Aorta (tissue), 5 donors: ENCODE measurements around the gene PIK3R6. TPM values are rescaled to one million over a fixed set of nuclear protein-coding genes. Genes with fewer than 3 reads are reported as not detected.
"Not testable (repeated sequence)": the region's sequence is repeated elsewhere in the genome, so short reads cannot be mapped to it uniquely, and the experiment has no call there.

ENCODE experiments used
- ATAC-seq: fragments of 200-7000 bp; cut with Tn5 transposase; one replicate; pipeline ENCODE4 v1.9.1; 2022; ENCODE audit warnings: moderate library complexity; ENCODE audit not compliant: low FRiP score
- DNase-seq, 2 donors: peaks; one replicate each; pipeline ENCODE4 v3.0.0-alpha.2; 2020
- H3K27ac ChIP-seq, 2 donors: one replicate each; pipeline ENCODE4 v1.5.1; 2013; ENCODE audit warnings: low read length in 2 of 2, mild to moderate bottlenecking in 2 of 2, moderate library complexity in 2 of 2, control low read depth in 1 of 2, inconsistent platforms in 1 of 2, low read depth in 1 of 2
- H3K27me3 ChIP-seq, 2 donors: one replicate each; pipeline ENCODE4 v1.6.1; 2013; ENCODE audit warnings: control low read depth in 1 of 2, low read length in 1 of 2, mild to moderate bottlenecking in 1 of 2, moderate library complexity in 1 of 2; ENCODE audit not compliant: insufficient read depth in 2 of 2, control insufficient read depth in 1 of 2
- H3K36me3 ChIP-seq, 2 donors: one replicate each; pipeline ENCODE4 v1.6.1; 2013; ENCODE audit warnings: control low read depth in 1 of 2, low read length in 1 of 2, mild to moderate bottlenecking in 1 of 2; ENCODE audit not compliant: insufficient read depth in 2 of 2, control insufficient read depth in 1 of 2
- H3K4me1 ChIP-seq, 2 donors: one replicate each; pipeline ENCODE4 v1.6.1; 2013; ENCODE audit warnings: low read length in 2 of 2, control low read depth in 1 of 2, mild to moderate bottlenecking in 1 of 2, moderate library complexity in 1 of 2; ENCODE audit not compliant: insufficient read depth in 2 of 2, control insufficient read depth in 1 of 2
- H3K4me3 ChIP-seq, 2 donors: one replicate each; pipeline ENCODE4 v1.5.1; 2013; ENCODE audit warnings: low read length in 2 of 2, control low read depth in 1 of 2, mild to moderate bottlenecking in 1 of 2
- H3K9me3 ChIP-seq: one replicate; pipeline ENCODE4 v1.6.1; 2013; ENCODE audit warnings: mild to moderate bottlenecking, low read length; ENCODE audit not compliant: control insufficient read depth
- WGBS, 2 donors: extraction: QIAGEN DNeasy Blood & Tissue Kit; methylation state at CpG; one replicate each; pipeline ENCODE4 v1.1.7; 2013; 5-methylcytosine and 5-hydroxymethylcytosine counted together
- intact Hi-C, 2 donors: fragments of 100-400 bp; cut with DNase I; formaldehyde crosslinking; loops; one replicate each; pipeline versions ENCODE4 v1.14.2 to v1.15.0; 2022
- polyA plus RNA-seq, 2 donors: library from polyadenylated mRNA; stranded (reverse); fragments of 200-250 nt; gene quantifications; one replicate each; pipeline ENCODE4 v1.2.3, GENCODE V29; 2013
- total RNA-seq, 2 donors: library from RNA; stranded (reverse); fragmentation: NEBNext Ultra II Directional; extraction: Animal tissue kit (Norgen Biotek cat#: 25700); gene quantifications; one replicate each; pipeline ENCODE4 v1.2.1, GENCODE V29; 2021
- donor health status: healthy with polysubstance abuse.
- donor health status: Bipolar disorder and iron deficiency.
- donor health status: DM: no; HTN: no; CAD: no.
- donor health status: DM: no; HTN: no; CAD: no.
- donor health status: DM: yes; HTN: yes; CAD: no.

The PIK3R6 gene
- total and polyA plus RNA-seq, 4 donors, result 0.10 to 3.5 (median 1.0) TPM

- DNase-seq, result no peak
- intact Hi-C loops, result no loop called here
- Histone ChIP-seq H3K4me3 (no peak overlapping the region), H3K27me3 (no peaks in the 10 kb centered on the region), H3K27ac (no peak overlapping the region), H3K36me3 (no peaks in the 10 kb centered on the region), H3K4me1 (no peaks in the 10 kb centered on the region), H3K9me3 (no peaks in the 10 kb centered on the region)
- WGBS, 2 donors, result 79 to 82% methylated on average over 7 of the region's 7 CpGs
- ATAC-seq, result no peak
Observed at GRCh38 chr17:8861495-8862181, 5.8 kb downstream of the PIK3R6 start.

GRCh38 chr17:8859804-8860430, 7.6 kb downstream of the PIK3R6 start:
- ATAC-seq, result no peak
- Histone ChIP-seq H3K27ac (no peak overlapping the region), H3K36me3 (no peaks in the 10 kb centered on the region), H3K4me1 (no peaks in the 10 kb centered on the region), H3K4me3 (no peak overlapping the region), H3K27me3 (no peaks in the 10 kb centered on the region), H3K9me3 (no peaks in the 10 kb centered on the region)
- intact Hi-C loops, result no loop called here
- peak in 1 of 2 donors; percentile 57 for DNase-seq
- 92 to 93% methylated on average over 14 of the region's 14 CpGs for WGBS, 2 donors

GRCh38 chr17:8859027-8859803, 8.3 kb downstream of the PIK3R6 start:
- Histone ChIP-seq H3K27me3 (no peaks in the 10 kb centered on the region), H3K4me1 (no peaks in the 10 kb centered on the region), H3K4me3 (no peak overlapping the region), H3K9me3 (no peaks in the 10 kb centered on the region), H3K27ac (no peak overlapping the region), H3K36me3 (no peaks in the 10 kb centered on the region)
- WGBS, 2 donors, result 93 to 94% methylated on average over 11 of the region's 11 CpGs
- intact Hi-C loops, result no loop called here
- ATAC-seq, result no peak
- peak in 1 of 2 donors; percentile 42 for DNase-seq

- no peaks in the 10 kb centered on the region for H3K9me3 ChIP-seq
- intact Hi-C loops, result no loop called here
- H3K27ac ChIP-seq, result no peak overlapping the region
- DNase-seq (peak in 1 of 2 donors; percentile 33), ATAC-seq (no peak)
- no peak overlapping the region for H3K4me3 ChIP-seq
- no peaks in the 10 kb centered on the region for H3K4me1 ChIP-seq
- H3K36me3 ChIP-seq, result no peaks in the 10 kb centered on the region
- 27 to 34% methylated on average over 5 of the region's 5 CpGs for WGBS, 2 donors
- no peaks in the 10 kb centered on the region for H3K27me3 ChIP-seq
Observed at GRCh38 chr17:8857919-8858318, 9.6 kb downstream of the PIK3R6 start.

- Histone ChIP-seq H3K9me3 (no peaks in the 10 kb centered on the region), H3K4me1 (no peaks in the 10 kb centered on the region), H3K36me3 (no peaks in the 10 kb centered on the region), H3K27ac (no peak overlapping the region), H3K27me3 (no peaks in the 10 kb centered on the region), H3K4me3 (no peak overlapping the region)
- ATAC-seq (no peak), DNase-seq (peak in 1 of 2 donors; percentile 24)
- WGBS, 2 donors, result 31% methylated on average over 14 of the region's 14 CpGs
- intact Hi-C loops, result no loop called here
Observed at GRCh38 chr17:8856869-8857575, 10.5 kb downstream of the PIK3R6 start.

GRCh38 chr17:8856205-8856603, 11.3 kb downstream of the PIK3R6 start:
- H3K4me1 ChIP-seq, H3K36me3 ChIP-seq, intact Hi-C loops, H3K4me3 ChIP-seq, H3K27ac ChIP-seq, ATAC-seq, H3K9me3 ChIP-seq, H3K27me3 ChIP-seq: not testable (repeated sequence)
- WGBS, 2 donors, result 92 to 93% methylated on average over 6 of the region's 6 CpGs
- peak in 1 of 2 donors; percentile 15 for DNase-seq

GRCh38 chr17:8855477-8856204, 11.8 kb downstream of the PIK3R6 start:
- no peaks in the 10 kb centered on the region for H3K9me3 ChIP-seq
- no peak for DNase-seq
- no peak overlapping the region for H3K4me3 ChIP-seq
- no peak overlapping the region for H3K27ac ChIP-seq
- WGBS, 2 donors, result 65 to 75% methylated on average over 17 of the region's 17 CpGs
- no peaks in the 10 kb centered on the region for H3K36me3 ChIP-seq
- no peaks in the 10 kb centered on the region for H3K4me1 ChIP-seq
- H3K27me3 ChIP-seq, result no peaks in the 10 kb centered on the region
- no peak for ATAC-seq
- intact Hi-C loops, result no loop called here

- no peaks in the 10 kb centered on the region for H3K9me3 ChIP-seq
- H3K27me3 ChIP-seq, result no peaks in the 10 kb centered on the region
- H3K36me3 ChIP-seq, result no peaks in the 10 kb centered on the region
- 92 to 93% methylated on average over 5 of the region's 5 CpGs for WGBS, 2 donors
- intact Hi-C loops, result no loop called here
- H3K27ac ChIP-seq, result no peak overlapping the region
- no peak for ATAC-seq
- DNase-seq, result no peak
- no peaks in the 10 kb centered on the region for H3K4me1 ChIP-seq
- H3K4me3 ChIP-seq, result no peak overlapping the region
Observed at GRCh38 chr17:8851600-8851999, 15.9 kb downstream of the PIK3R6 start.
